NCI-H187 (cell line): ENCODE data around the gene FZD2.
"Not testable (repeated sequence)": the region's sequence is repeated elsewhere in the genome, so short reads cannot be mapped to it uniquely, and the experiment has no call there.

Source experiments
- DNase-seq, 2 experiments: peaks; one replicate each; lab custom pipeline; 2025; lab: John Stamatoyannopoulos, UW

Gene FZD2

DNA sequence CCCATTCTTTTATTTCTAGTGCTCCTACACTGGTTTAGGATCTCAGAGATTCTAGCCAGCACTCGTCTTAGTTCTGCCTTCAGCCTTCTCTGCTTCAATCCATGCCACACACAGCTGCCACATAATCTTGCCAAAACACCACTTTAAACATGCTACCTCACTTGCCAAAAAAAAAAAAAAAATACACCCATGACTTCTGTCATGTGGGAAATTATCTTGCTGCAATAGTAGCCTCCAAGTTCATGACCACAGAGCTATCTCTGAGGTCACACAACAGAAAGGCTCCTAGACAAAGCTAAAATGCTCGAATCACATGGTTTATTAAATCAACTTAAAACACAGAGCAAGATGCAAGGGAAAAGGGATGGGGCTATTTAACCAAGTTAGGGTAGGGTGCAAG is 18.1 kb downstream of the FZD2 start:
- DNase-seq, result no peak

DNA sequence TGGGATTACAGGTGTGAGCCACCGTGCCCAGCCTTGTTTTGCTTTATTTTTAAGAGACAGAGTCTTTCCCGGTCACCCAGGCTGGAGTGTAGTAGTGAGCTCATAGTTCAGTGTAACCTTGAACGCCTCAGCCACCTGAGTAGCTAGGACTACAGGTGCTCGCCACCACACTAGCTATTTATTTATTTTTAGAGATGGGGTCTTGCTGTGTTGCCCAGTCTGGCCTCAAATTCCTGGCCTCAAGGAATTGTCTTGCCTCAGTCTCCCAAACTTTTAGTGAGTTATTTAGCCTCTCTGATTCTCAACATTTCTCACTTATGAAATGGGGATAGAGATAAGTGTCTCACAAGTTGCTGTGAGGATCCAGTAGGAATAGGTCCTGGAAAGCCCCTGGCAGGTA is 21.7 kb downstream of the FZD2 start:
- DNase-seq, result no peak

DNA sequence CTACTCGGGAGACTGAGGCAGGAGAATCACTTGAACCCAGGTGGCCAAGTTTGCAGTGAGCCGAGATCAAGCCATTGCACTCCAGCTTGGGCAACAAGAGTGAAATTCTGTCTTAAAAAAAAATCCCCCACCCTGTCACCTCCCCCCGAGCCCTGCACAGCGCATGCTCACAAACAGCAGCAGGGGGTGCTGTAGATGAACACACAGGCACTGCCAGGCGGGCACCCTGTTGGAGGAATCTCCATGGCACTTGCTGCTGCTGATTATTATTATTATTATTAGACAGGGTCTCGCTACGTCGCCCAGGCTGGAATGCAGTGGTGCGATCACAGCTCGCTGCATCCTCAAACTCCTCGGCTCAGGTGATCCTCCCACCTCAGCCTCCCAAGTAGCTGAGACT is 24.6 kb downstream of the FZD2 start:
- no peak for DNase-seq

DNA sequence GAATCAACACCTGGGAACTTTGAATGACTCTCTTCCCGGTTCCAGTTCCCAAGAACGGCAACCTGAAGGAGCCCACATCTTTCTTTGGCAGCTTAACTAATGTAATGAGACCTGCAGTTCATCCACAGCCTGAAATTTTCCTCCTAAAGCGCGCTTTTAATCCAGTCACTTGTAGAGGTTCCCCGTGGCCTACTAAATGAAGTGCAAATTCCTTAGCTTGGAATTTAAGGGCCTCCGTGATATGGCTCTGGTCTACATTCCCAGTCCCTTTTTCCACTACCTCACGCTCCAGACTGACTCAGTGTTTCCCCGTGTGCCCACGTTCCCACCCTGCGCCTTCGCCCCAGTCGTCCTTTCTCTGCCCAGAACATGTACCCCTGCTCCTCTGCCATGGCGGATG is 27.2 kb downstream of the FZD2 start:
- no peak for DNase-seq

DNA sequence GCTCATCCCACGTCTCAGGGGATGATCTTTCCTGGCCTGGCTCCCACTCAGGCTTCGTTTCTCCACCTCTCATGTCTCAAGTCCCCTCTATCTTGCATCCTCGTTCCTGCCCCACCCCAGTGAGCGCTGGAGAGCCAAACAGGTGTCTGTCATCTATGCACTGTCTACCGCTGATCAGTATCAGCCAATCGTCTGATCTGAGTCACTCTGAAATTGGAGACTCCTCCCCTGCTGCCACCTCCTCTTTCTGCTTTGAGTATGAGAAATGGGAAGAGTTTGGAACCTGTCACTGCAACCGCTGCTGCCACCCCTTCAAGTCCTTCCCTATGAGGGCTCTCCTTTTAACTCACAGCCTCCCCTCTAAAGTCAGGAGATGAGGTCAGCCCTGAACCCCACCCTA is 28.0 kb downstream of the FZD2 start:
- no peak for DNase-seq

DNA sequence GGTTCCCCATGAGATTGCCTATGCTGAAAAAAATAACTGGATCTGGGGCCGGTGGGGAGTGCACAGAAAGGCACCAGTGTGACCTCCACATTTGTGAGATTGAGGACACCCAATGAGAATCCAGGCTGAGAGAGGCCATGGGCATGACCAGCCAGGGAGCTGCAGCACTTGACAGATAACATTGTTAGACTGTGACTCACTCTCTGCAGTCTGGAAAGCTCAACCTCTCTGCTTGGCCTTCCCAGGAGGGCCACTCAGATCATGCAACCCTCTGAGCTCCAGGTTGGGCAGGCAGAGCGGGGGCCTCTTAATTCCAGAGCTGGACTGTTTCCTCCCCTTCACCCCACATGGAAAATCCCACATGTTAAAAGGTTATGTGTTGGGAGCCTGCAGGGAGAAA is 30.1 kb downstream of the FZD2 start:
- DNase-seq, result no peak

DNA sequence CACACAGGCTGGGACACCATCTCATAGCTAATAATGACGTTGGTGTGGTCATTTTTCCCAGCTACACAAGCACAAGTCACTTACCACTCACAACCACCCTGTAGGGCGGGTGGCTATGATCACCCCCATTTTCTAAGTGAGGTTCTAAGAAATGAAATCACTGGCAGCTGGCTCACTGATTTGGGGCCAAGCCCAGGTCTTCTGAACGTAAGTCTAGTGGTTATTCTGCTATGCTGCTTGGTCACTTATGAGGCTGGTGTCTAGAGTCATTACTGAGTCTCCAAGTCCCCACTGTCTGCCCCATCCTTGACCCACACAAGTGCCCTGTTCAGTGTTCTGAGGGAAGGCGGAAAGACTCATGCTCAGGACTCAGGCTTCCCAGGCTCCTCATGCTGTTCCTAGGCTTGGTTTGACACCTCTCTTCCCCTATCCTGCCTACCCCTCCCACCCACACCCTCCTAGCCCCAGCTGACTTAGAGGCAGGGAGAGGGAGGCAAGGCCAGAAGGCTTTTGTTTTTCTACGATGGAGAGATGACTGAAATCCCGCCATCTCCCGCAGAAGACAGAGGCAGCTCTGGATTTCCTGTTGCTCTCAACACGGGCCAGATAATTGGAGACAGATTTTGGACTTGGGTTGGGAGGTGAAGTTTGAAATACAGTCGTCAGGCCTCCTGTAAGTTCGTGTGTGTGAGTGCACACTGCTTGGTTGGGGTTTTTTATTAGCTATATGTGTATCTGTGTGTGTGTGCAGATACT is 32.2 kb downstream of the FZD2 start:
- DNase-seq, result no peak

DNA sequence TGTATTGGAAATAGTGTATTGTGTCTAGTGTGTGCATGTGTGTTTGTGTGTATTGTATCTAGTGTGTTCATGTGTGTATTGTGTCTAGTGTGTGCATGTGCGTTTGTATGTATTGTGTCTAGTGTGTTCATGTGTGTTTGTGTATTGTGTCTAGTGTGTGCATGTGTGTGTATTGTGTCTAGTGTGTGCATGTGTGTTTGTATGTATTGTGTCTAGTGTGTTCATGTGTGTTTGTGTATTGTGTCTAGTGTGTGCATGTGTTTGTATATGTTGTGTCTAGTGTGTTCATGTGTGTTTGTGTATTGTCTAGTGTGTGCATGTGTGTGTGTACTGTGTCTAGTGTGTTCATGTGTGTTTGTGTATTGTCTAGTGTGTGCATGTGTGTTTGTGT is 32.8 kb downstream of the FZD2 start:
- not testable (repeated sequence) for DNase-seq

DNA sequence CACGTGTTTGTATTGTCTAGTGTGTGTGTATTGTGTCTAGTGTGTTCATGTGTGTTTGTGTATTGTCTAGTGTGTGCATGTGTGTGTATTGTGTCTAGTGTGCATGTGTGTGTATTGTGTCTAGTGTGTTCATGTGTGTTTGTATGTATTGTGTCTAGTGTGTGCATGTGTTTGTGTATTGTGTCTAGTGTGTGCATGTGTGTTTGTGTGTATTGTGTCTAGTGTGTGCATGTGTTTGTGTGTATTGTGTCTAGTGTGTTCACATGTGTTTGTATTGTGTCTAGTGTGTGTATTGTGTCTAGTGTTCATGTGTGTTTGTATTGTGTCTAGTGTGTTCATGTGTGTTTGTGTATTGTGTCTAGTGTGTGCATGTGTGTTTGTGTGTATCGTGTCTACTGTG is 33.5 kb downstream of the FZD2 start:
- not testable (repeated sequence) for DNase-seq

DNA sequence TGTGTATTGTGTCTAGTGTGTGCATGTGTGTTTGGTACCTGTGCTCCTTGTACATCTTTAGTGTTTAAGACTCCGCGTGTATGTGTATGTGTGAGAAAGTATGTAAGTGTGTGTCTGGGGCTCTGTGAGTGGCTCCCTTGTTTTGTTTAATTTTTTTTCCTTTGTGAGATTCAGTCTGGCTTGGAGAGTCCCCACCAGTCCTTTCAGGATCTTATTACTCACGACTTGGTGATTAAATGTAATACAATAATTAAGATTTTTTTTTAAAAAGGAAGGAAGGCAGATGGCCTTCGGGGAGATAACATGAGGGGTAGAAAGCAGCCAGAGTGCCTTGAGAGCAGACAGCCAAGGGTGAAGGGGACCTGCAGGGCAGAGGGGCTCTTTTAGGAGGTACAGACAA is 33.9 kb downstream of the FZD2 start:
- no peak for DNase-seq

DNA sequence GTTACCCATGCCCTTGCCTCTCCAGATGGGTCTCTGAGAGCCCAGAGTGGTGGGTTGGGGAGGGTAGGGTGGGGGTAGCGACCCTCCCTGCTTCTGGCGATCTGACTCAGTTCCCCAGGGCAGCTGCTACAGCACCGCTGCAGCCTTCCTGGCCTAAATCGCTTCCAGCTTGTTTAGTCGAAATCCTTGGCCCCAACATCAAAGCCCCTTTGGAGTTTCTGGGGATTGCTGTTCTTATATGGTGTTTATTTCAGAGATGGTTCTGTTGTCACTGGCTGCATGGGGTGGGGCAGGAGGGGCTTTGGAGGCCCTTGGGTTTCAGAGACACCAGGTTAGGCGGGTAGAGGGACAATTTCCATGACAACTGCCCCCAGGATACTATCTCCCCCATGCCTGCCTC is 35.9 kb downstream of the FZD2 start:
- DNase-seq, result no peak

DNA sequence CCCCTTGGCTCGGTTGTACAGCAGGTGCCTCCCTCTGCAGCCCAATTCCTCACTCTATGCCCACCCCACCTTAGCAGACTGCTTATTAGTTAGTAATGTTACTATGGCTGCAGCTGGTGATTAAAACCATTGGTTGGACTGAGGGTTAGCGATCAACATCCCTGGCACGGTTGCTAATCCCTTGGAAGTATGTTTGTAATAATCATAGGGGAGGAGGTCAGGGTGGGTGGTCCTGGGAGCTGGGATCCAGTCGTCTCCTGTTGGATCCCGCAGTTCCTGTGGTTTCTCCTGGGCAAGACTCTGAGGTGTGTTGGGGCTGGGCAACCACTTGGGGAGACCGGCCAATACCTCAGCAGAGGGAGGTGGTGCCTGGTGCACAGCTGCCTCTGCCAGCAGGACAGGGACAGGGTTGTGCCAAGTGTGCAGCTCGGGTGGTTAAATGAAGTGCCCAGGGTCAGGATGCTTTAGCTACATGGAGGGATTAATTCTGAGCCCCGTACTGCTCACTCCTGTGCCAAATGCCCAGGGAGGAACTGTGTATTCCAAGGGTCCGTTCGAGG is 38.0 kb downstream of the FZD2 start:
- DNase-seq, result no peak

DNA sequence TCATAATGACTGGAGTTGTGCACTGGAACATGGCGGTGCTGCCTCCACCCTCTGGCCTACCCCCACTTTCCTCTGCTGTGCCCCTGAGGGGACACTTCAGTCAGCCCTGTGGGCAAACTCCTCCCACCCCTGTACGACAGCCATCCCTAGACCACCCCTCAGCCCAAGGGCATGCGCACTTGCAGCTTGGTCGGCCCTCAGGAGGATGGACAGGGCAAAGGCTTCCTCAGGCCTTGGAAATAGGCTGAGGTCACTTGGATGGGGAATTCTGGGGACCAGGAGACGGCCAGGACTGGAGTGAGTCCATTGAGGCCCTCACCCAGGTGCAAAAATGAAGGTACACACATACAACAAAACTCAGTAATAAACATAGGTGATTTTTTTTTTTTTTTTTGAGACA is 41.0 kb downstream of the FZD2 start:
- no peak for DNase-seq

DNA sequence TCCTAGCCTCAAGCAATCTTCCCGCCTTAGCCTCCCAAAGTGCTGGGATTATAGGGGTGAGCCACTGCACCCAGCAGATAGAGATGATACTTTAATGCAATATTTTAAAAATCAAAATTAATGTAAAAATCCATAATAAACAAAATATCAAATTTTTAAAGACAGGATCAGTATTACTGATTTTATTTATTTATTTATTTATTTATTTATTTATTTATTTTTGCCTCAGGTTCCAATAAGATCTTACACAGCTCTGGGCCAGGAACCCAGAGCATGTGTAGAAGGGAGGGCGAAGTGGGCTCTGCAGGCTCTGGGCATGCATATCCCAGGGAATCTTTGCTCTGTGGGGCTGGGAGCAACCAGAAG is 41.6 kb downstream of the FZD2 start:
- DNase-seq, result no peak

DNA sequence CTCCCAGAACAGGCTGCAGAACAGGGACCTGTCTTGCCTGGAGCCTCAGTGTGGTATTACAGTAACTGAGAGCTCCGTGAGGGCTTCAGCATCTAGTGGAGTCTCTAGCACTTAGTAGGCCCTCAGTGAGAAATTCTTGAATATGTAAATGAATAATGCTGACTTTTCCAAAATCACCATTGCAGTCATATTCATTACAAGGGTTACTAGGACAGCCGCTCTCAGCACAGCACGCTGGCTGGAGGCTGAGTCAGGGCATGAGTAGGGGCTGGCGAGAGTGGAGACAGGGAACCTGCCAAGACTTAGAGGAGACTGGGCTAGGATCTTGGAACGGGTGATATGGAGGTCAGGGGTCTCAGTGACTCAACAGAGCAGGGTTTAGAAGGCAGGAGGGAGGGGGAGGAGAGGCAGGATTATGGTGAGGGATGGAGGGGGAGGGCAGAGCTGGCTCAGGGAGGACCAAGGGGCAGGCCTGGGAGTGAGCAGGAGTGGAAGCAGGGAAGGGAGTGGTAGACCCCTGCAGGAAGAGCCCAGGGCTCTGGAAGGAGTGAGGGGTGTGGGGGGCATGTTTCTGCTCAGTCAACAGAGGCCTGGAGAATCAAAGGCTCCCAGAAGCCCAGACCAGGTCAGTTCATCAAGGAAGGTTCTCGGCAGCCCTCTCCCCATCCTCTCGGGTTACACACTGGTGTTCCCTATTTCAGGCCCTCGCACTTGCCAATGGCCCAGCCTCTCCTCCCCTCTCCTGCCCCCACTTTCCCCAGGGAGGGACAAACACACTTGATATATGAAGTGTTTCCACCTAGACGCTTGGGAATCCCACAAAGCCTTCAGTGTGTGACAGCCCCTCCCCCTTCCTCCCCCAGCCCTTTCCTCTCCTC is 42.3 kb downstream of the FZD2 start:
- DNase-seq, result peak in 1 of 2 experiments; percentile 56

DNA sequence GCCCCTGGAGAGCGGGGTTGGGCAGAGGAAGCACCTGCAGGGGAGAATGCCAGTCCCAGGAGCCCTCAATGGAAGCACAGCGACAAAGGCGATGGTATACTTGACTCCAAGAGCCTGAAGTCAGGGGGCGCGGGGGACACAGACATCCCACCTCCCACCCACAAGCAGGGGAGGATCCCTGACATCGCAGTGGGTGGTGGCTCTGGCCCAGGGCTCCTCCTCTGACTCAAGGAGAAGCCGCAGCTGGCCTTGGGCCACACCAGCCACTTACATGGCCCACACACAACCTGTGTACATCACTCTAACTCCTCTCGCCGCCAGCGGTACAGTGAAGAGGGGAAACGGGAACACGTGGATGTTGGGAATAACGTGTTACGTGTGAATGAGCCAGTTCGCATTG is 44.3 kb downstream of the FZD2 start:
- no peak for DNase-seq

DNA sequence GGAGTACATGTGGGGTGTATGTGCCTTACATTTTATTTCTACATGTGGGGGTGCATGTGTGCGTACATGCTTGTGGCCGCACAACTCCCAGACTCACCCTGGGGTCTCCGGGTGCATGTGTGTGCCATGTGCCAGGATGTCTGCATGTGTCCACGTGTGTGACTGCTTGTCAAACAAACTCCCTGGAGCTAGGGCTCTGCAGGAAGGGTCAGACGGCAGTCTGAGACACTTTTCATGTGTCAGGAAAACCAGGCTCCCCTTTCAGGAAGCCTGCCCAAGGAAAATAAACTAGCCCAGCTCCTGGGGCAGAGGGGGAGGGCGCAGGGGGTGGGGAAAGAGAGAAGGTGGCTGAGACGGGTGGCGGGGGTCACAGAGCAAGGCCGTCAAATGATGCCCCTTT is 44.7 kb downstream of the FZD2 start:
- no peak for DNase-seq

DNA sequence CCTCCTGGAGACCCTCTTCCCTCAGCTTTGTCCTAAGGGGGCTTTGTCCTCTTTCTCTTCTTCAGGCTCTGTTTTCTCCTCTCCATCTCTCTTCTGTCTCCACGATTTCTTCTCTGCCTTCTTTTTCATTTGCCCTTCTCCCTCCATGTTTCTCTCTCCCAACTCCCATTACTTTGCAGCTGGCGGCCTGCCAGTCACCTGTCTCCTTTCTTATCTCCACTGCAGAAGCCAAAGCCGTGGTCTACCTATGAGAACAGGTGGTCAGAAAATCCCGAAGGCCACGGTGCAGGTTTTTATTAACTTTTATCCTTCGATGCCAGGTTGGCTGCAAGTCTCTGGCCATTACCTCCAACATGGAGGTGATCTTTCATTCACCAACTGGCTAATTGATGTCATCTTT is 45.1 kb downstream of the FZD2 start:
- no peak for DNase-seq

DNA sequence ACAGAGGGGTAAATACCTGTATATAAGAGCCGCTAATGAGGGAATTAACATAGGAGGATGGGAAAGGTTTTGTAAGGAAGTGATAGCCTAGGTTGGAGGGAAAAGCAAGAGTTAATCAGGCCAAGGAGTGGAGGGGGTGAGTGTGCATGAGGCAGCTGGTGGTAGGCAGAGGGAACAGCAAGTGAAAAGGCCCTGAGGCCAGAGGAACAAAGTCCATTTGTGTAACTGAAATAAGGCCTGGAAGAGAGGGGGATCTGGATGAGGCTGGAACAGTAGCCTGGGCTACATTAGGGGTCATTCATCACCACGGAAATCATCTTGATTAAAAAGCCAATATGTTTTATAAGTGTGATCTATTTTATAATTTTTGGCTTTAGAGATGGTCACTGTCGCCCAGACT is 45.7 kb downstream of the FZD2 start:
- no peak for DNase-seq

DNA sequence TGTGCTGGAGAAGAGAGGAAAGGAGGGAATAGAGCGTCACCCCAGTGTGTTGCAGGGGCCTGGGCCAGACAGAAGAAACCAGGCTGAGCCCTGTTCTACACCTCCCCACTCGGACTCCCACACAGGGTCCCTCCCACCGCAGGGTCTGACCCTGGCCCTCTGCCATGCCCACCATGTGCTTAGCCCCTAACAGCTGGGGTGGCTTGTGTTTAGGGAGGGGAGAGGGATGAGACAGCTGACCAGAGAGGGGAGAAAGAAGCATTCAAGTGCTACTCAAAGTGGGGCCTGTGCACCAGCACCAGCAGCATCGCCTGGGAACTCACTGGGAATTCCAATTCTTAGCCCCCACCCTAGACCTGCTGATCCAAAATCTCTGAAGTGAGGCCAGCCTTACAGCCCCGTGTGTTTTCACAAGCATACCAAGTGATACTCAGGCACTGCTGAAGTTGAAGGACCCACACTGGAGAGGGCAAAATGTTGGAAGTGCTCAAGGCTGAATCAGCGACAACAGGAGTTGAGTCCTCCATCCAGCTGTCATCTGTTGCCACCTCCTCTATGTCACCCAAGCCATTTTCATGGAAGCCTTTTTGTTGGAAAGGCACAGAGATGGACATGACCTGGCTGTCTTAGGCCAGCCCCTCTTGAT is 47.0 kb downstream of the FZD2 start:
- DNase-seq, result no peak

DNA sequence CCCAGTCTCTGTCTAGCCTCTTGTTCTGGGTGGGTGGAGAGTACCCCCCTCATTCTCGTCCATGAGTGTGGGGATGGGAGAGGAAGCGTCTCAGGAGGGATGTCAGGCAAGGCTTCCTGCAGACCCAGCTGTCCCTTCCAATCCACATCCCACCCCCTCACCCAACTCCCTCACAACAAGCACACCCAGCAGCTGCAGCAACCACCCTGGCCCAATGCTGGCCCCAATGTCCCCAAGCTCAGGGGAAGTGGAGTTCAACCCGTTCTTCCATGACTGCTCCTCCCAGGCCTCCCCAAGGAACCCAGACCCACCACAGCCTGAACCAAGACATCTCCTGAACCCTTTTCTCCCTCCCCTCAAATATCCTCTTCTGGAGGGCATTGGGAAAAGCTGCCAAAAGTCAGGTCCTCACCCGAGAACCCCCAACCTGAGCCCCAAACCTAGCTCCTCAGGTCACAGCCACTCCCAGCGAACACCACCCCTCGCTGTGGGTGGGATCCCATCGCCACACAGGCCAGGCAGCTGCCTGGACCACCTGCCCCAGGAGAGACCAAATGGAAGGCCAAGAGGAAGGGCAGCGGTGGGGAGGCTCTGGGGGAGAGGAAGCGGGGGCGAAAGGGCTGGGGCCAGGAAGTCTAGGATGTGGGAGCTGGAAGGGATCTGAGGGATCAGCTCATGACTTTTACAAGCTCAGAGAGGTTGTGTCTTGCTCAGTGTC is 47.6 kb downstream of the FZD2 start:
- DNase-seq, result no peak

DNA sequence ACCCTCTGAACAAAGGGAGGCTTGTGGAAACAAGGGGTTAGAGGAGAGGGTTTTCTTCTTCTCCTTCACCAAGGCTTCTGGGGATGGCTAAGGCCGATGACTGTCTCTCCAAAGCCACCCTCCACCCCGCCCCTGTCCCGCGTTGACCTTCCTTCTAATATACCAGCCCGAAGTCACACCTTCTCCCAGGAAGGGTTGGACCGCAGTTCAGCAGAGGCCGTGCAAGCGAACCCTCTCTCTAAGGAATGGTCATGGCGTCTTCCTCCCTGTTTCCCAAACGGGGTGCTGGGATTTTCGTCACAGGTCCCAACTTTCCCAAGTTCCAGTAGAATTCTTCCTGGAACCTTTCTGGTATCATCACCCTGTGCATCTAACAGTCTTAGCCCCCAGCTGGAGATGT is 49.4 kb downstream of the FZD2 start:
- DNase-seq, result no peak
